MM.1S (cell line): Measurements from ENCODE around the gene ITGA6.

Experiments used
- DNase-seq: peaks from one replicate; pipeline ENCODE4 v3.0.0-alpha.2; 2015
- H2AFZ ChIP-seq: fragments of 300-600 bp; sonication (generic); 2 replicates; pipeline ENCODE4 v1.6.0; 2016; ENCODE audit warnings: antibody characterized with exemption, low read length
- H3F3A ChIP-seq: fragments of 300-600 bp; sonication (generic); 2 replicates; pipeline ENCODE4 v1.6.1; 2016; ENCODE audit warnings: mild to moderate bottlenecking, antibody characterized with exemption, low read length, moderate library complexity, mixed read lengths; ENCODE audit not compliant: insufficient read depth
- H3K27ac ChIP-seq: fragments of 300-600 bp; sonication (generic); 2 replicates; pipeline ENCODE4 v1.5.1; 2016; ENCODE audit warnings: mild to moderate bottlenecking, low read length
- H3K27me3 ChIP-seq: fragments of 300-600 bp; sonication (generic); replicated peaks from 2 replicates; pipeline ENCODE4 v1.6.0; 2016; ENCODE audit warnings: low read length; ENCODE audit not compliant: insufficient read depth
- H3K36me3 ChIP-seq: fragments of 300-600 bp; sonication (generic); replicated peaks from 2 replicates; pipeline ENCODE4 v1.6.1; 2016; ENCODE audit warnings: mild to moderate bottlenecking, low read length, mixed read lengths; ENCODE audit not compliant: insufficient read depth
- H3K4me1 ChIP-seq: fragments of 300-600 bp; sonication (generic); 2 replicates; pipeline ENCODE4 v1.6.1; 2016; ENCODE audit warnings: low read length, mixed read lengths
- H3K4me2 ChIP-seq: fragments of 300-600 bp; sonication (generic); 2 replicates; pipeline ENCODE4 v1.6.0; 2016; ENCODE audit warnings: low read depth, low read length
- H3K4me3 ChIP-seq: fragments of 300-600 bp; sonication (generic); 2 replicates; pipeline ENCODE4 v1.5.1; 2016; ENCODE audit warnings: low read length, mixed read lengths
- H3K79me2 ChIP-seq: fragments of 300-600 bp; sonication (generic); 2 replicates; pipeline ENCODE4 v1.6.1; 2016; ENCODE audit warnings: mixed run types, low read length, mixed read lengths
- H3K9ac ChIP-seq: fragments of 300-600 bp; sonication (generic); 2 replicates; pipeline ENCODE4 v1.6.1; 2016; ENCODE audit warnings: low read length, mixed read lengths
- H3K9me2 ChIP-seq: fragments of 300-600 bp; sonication (generic); replicated peaks from 2 replicates; pipeline ENCODE4 v1.6.1; 2016; ENCODE audit warnings: mild to moderate bottlenecking, low read length, mixed read lengths; ENCODE audit not compliant: insufficient read depth
- H3K9me3 ChIP-seq: fragments of 300-600 bp; sonication (generic); replicated peaks from 2 replicates; pipeline ENCODE4 v1.6.1; 2016; ENCODE audit warnings: mild to moderate bottlenecking, low read length, mixed read lengths; ENCODE audit not compliant: insufficient read depth
- H4K20me1 ChIP-seq: fragments of 300-600 bp; sonication (generic); 2 replicates; pipeline ENCODE4 v1.6.1; 2016; ENCODE audit warnings: mild to moderate bottlenecking, low read length, moderate library complexity, mixed read lengths; ENCODE audit not compliant: insufficient read depth
- EZH2 ChIP-seq: fragments of 300-600 bp; sonication (generic); optimal IDR thresholded peaks from 2 replicates; pipeline ENCODE3; 2017; ENCODE audit warnings: low read depth, mild to moderate bottlenecking, antibody characterized with exemption, low read length, mixed read lengths
- EZH2phosphoT487 ChIP-seq: fragments of 300-600 bp; sonication (generic); IDR thresholded peaks from 2 replicates; pipeline ENCODE4 v1.6.1; 2018; ENCODE audit warnings: antibody characterized with exemption, low read length
- TF ChIP-seq, protein P1 (sequence below): fragments of 300-600 bp; sonication (generic); IDR thresholded peaks from 2 replicates; pipeline ENCODE4 v1.5.1; 2016; ENCODE audit warnings: antibody characterized with exemption, low read length, mixed read lengths

The ITGA6 gene

DNA sequence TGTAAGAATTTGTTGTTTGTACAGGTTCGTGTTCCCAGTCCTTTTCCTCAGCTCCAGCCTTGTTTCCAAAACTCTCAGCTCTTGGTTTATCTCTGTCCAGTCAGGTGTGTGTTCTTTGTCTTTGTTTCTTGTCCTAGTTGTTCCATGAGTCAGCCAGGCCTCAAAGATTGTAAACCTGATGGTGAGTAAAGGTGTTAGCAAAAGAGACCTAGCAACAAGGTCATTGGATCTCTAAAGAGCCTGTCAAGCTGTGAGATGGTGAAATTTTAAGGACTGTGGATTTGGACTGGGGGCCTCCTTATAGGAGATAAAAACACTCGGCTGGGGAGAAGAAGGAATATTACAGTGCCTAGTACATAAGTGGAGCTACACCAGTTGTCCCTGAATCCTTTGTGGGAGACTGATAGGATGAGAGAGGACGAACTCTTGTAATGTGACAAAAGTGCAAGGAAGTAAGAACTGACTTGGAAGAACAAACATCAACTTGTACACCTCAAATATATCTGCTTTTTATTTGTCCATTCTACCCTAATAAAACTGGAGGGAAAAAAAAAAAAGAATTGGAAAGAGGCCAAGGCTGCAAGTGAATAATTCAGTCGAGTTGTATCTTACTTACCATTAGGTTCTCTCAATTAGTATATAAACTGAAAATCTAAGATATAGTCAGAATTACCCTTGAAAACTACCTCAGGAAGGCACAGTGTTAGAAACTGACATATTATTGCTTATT lies 37.2 kb downstream of the ITGA6 start:
- H3K9me3 ChIP-seq, result no peaks in the 10 kb centered on the region
- no peaks in the 10 kb centered on the region for H4K20me1 ChIP-seq
- DNase-seq, result no peak
- H3K27me3 ChIP-seq, result no peaks in the 10 kb centered on the region
- H3K9ac ChIP-seq, result no peak overlapping the region
- H3K36me3 ChIP-seq, result no peaks in the 10 kb centered on the region
- TF ChIP-seq EZH2phosphoT487, result no peak
- no peak for TF ChIP-seq EZH2
- TF ChIP-seq, protein P1, sequence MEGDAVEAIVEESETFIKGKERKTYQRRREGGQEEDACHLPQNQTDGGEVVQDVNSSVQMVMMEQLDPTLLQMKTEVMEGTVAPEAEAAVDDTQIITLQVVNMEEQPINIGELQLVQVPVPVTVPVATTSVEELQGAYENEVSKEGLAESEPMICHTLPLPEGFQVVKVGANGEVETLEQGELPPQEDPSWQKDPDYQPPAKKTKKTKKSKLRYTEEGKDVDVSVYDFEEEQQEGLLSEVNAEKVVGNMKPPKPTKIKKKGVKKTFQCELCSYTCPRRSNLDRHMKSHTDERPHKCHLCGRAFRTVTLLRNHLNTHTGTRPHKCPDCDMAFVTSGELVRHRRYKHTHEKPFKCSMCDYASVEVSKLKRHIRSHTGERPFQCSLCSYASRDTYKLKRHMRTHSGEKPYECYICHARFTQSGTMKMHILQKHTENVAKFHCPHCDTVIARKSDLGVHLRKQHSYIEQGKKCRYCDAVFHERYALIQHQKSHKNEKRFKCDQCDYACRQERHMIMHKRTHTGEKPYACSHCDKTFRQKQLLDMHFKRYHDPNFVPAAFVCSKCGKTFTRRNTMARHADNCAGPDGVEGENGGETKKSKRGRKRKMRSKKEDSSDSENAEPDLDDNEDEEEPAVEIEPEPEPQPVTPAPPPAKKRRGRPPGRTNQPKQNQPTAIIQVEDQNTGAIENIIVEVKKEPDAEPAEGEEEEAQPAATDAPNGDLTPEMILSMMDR, result no peak
- no peaks in the 10 kb centered on the region for H3K79me2 ChIP-seq
- H3K27ac ChIP-seq, result no peak overlapping the region
- peaks cover 15% of the 10 kb centered on the region; the same call in 1 of the 2 replicates for H3F3A ChIP-seq
- H2AFZ ChIP-seq, result no peak overlapping the region
- peaks cover 30% of the 10 kb centered on the region for H3K4me1 ChIP-seq
- H3K9me2 ChIP-seq, result no peaks in the 10 kb centered on the region
- H3K4me2 ChIP-seq, result no peak overlapping the region
- H3K4me3 ChIP-seq, result no peak overlapping the region

DNA sequence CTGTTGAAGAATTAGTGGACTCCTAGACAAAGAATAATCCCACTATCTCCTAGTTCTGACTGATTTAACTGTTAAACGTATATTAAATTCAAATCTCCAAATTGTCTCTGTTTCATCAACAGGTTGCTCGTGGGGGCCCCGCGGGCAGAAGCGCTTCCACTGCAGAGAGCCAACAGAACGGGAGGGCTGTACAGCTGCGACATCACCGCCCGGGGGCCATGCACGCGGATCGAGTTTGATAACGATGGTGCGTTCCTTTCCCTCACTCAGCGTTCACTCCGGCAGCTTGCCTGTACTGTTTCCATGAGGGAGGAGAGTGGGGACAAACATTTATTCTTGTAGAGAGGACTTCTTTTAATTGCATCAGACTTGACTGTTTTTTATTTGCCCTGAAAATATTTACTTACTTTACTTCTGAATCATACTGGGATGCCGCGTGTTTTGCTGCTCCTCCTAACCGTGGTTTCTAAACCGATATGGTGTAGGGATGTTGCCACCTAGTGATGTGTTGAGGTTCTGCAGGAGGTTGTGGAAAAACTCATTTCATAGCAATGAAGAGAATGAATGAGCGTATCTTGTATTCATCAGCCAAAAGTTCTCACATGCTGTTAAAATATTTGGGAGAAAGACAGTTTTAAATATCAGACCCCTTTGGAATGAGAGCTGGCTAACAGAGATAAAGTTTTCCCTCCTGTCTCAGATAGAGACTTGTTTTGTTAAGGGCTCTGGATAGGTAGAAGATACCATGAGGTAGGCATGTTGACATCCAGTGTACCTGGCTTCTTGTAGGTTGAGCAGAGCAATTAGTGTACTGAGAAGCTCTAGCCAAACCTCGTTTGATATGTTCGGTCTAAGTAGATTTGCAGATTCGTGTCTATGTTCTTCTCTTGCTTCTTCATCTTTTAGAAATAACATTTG lies 38.3 kb downstream of the ITGA6 start:
- Histone ChIP-seq H3K27me3 (no peaks in the 10 kb centered on the region), H3K4me1 (peaks cover 30% of the 10 kb centered on the region), H3K27ac (no peak overlapping the region), H3K9me2 (no peaks in the 10 kb centered on the region), H3K9ac (no peak overlapping the region), H2AFZ (no peak overlapping the region), H3K36me3 (no peaks in the 10 kb centered on the region), H4K20me1 (no peaks in the 10 kb centered on the region), H3F3A (peaks cover 15% of the 10 kb centered on the region; the same call in 1 of the 2 replicates), H3K4me3 (no peak overlapping the region), H3K4me2 (peak overlapping the region; percentile 5; the same call in 1 of the 2 replicates), H3K9me3 (no peaks in the 10 kb centered on the region), H3K79me2 (no peaks in the 10 kb centered on the region)
- TF ChIP-seq, protein P1, result peak; percentile 84
- TF ChIP-seq EZH2, result no peak
- peak; percentile 76 for DNase-seq

DNA sequence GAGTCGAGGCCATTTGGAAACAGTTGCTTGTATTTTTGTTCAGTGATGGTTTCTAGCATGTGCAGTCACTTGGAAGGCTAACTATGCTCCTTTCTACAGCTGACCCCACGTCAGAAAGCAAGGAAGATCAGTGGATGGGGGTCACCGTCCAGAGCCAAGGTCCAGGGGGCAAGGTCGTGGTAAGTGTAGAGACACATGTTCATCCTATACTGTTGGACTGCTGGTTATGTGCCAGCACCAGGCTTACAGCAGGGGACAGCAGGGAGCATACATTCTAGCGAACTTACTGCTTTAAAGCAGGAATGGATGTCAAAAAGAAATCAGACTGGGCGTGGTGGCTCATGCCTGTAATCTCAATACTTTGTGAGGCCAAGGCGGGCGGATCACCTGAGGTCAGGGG lies 40.0 kb downstream of the ITGA6 start:
- no peaks in the 10 kb centered on the region for H3K9me3 ChIP-seq
- H3K9ac ChIP-seq, result no peak overlapping the region
- TF ChIP-seq, protein P1, result peak; percentile 19
- TF ChIP-seq EZH2, result no peak
- no peak for TF ChIP-seq EZH2phosphoT487
- H3K79me2 ChIP-seq, result no peaks in the 10 kb centered on the region
- peaks cover 27% of the 10 kb centered on the region for H3K4me1 ChIP-seq
- no peak overlapping the region for H2AFZ ChIP-seq
- no peaks in the 10 kb centered on the region for H4K20me1 ChIP-seq
- no peak overlapping the region for H3K4me2 ChIP-seq
- H3F3A ChIP-seq, result peaks cover 14% of the 10 kb centered on the region; the same call in 1 of the 2 replicates
- no peaks in the 10 kb centered on the region for H3K9me2 ChIP-seq
- H3K4me3 ChIP-seq, result no peak overlapping the region
- H3K27me3 ChIP-seq, result no peaks in the 10 kb centered on the region
- no peak for DNase-seq
- H3K36me3 ChIP-seq, result no peaks in the 10 kb centered on the region
- H3K27ac ChIP-seq, result no peak overlapping the region
